MG63 (cell line): ENCODE measurements around the gene FBLN5. TPM values are rescaled to one million over a fixed set of nuclear protein-coding genes. Genes with fewer than 3 reads are reported as not detected.
A peak's percentile ranks its signal among the peaks of the same experiment; 100 is the strongest.
"Not testable (repeated sequence)": the region's sequence is repeated elsewhere in the genome, so short reads cannot be mapped to it uniquely, and the experiment has no call there.

Experiments
- DNase-seq: peaks from one replicate; pipeline ENCODE4 v3.0.0-alpha.2; 2020
- H3K27me3 ChIP-seq: fragments of 250-450 bp; sonication (Bioruptor Pico); 2 replicates; pipeline ENCODE4 v1.5.1; 2020; ENCODE audit warnings: mild to moderate bottlenecking, moderate library complexity
- H3K36me3 ChIP-seq: fragments of 250-450 bp; sonication (Bioruptor Pico); 2 replicates; pipeline ENCODE4 v1.5.1; 2020; ENCODE audit warnings: mild to moderate bottlenecking, moderate library complexity
- H3K4me3 ChIP-seq: fragments of 250-450 bp; sonication (Bioruptor Pico); 2 replicates; pipeline ENCODE4 v1.5.1; 2020; ENCODE audit warnings: mild to moderate bottlenecking, moderate library complexity
- H3K9me3 ChIP-seq: fragments of 250-450 bp; sonication (Bioruptor Pico); 2 replicates; pipeline ENCODE4 v1.5.1; 2020; ENCODE audit warnings: mild to moderate bottlenecking, moderate library complexity
- total RNA-seq: library from RNA; depleted of rRNA; stranded (reverse); fragments of >200 nt; shearing (Covaris generic); gene quantifications from 2 replicates; pipeline ENCODE4 v1.2.3, GENCODE V29; 2014; ENCODE audit warnings: low replicate concordance

Gene FBLN5
- total RNA-seq, 1 experiment from 2014 or later = 0.16 TPM

- DNase-seq = no peak
- no peaks in the 10 kb centered on the region for H3K36me3 ChIP-seq
- H3K27me3 ChIP-seq = no peaks in the 10 kb centered on the region
- H3K9me3 ChIP-seq = no peaks in the 10 kb centered on the region
- H3K4me3 ChIP-seq = no peak overlapping the region
These were observed 68.3 kb downstream of the FBLN5 start for GRCh38 chr14:91879196-91879595.

GRCh38 chr14:91878274-91878673 is 69.2 kb downstream of the FBLN5 start:
- H3K9me3 ChIP-seq = no peaks in the 10 kb centered on the region
- DNase-seq = no peak
- no peaks in the 10 kb centered on the region for H3K27me3 ChIP-seq
- no peaks in the 10 kb centered on the region for H3K36me3 ChIP-seq
- H3K4me3 ChIP-seq = no peak overlapping the region

GRCh38 chr14:91877376-91877915 is 70.0 kb downstream of the FBLN5 start:
- H3K36me3 ChIP-seq = no peaks in the 10 kb centered on the region
- H3K27me3 ChIP-seq = no peaks in the 10 kb centered on the region
- no peaks in the 10 kb centered on the region for H3K9me3 ChIP-seq
- no peak overlapping the region for H3K4me3 ChIP-seq
- DNase-seq = no peak

GRCh38 chr14:91876492-91876891 is 71.0 kb downstream of the FBLN5 start:
- H3K27me3 ChIP-seq = no peaks in the 10 kb centered on the region
- no peaks in the 10 kb centered on the region for H3K36me3 ChIP-seq
- H3K9me3 ChIP-seq = no peaks in the 10 kb centered on the region
- DNase-seq = no peak
- H3K4me3 ChIP-seq = no peak overlapping the region

- H3K9me3 ChIP-seq = no peaks in the 10 kb centered on the region
These were observed 71.8 kb downstream of the FBLN5 start for GRCh38 chr14:91875525-91876286.

GRCh38 chr14:91873471-91874415 is 73.8 kb downstream of the FBLN5 start:
- H3K36me3 ChIP-seq = no peaks in the 10 kb centered on the region
- DNase-seq = no peak

More at GRCh38 chr14:91875525-91876286, 71.8 kb downstream of the FBLN5 start:
- Histone ChIP-seq H3K27me3 (no peaks in the 10 kb centered on the region), H3K36me3 (no peaks in the 10 kb centered on the region), H3K4me3 (no peak overlapping the region)
- DNase-seq = no peak

GRCh38 chr14:91872517-91873470 is 74.7 kb downstream of the FBLN5 start:
- Histone ChIP-seq H3K36me3 (no peaks in the 10 kb centered on the region), H3K27me3 (no peaks in the 10 kb centered on the region), H3K9me3 (no peaks in the 10 kb centered on the region), H3K4me3 (no peak overlapping the region)
- peak; percentile 85 for DNase-seq

More at GRCh38 chr14:91873471-91874415, 73.8 kb downstream of the FBLN5 start:
- Histone ChIP-seq H3K9me3 (no peaks in the 10 kb centered on the region), H3K27me3 (no peaks in the 10 kb centered on the region), H3K4me3 (no peak overlapping the region)

- no peak for DNase-seq
- Histone ChIP-seq H3K36me3 (no peaks in the 10 kb centered on the region), H3K9me3 (no peaks in the 10 kb centered on the region), H3K27me3 (no peaks in the 10 kb centered on the region), H3K4me3 (no peak overlapping the region)
These were observed 75.4 kb downstream of the FBLN5 start for GRCh38 chr14:91872011-91872501.

- H3K27me3 ChIP-seq, H3K36me3 ChIP-seq: not testable (repeated sequence)
These were observed 76.1 kb downstream of the FBLN5 start for GRCh38 chr14:91871401-91871800.

GRCh38 chr14:91870890-91871289 is 76.6 kb downstream of the FBLN5 start:
- no peaks in the 10 kb centered on the region for H3K36me3 ChIP-seq
- H3K9me3 ChIP-seq = no peaks in the 10 kb centered on the region
- H3K4me3 ChIP-seq = no peak overlapping the region
- H3K27me3 ChIP-seq = no peaks in the 10 kb centered on the region
- no peak for DNase-seq

More at GRCh38 chr14:91871401-91871800, 76.1 kb downstream of the FBLN5 start:
- DNase-seq = peak; percentile 48
- H3K9me3 ChIP-seq, H3K4me3 ChIP-seq: not testable (repeated sequence)

GRCh38 chr14:91870001-91870400 is 77.5 kb downstream of the FBLN5 start:
- Histone ChIP-seq H3K36me3 (no peaks in the 10 kb centered on the region), H3K9me3 (no peaks in the 10 kb centered on the region), H3K27me3 (no peaks in the 10 kb centered on the region), H3K4me3 (no peak overlapping the region)
- no peak for DNase-seq

- no peaks in the 10 kb centered on the region for H3K9me3 ChIP-seq
- no peak overlapping the region for H3K4me3 ChIP-seq
- no peaks in the 10 kb centered on the region for H3K27me3 ChIP-seq
- no peak for DNase-seq
- H3K36me3 ChIP-seq = no peaks in the 10 kb centered on the region
These were observed 77.9 kb downstream of the FBLN5 start for GRCh38 chr14:91869556-91869955.

GRCh38 chr14:91867316-91867988 is 80.0 kb downstream of the FBLN5 start, which contains the start of gene TC2N:
TC2N (minus strand) TSS chr14:91867536; CDS start chr14:91813769, 53,767 bp downstream.
- no peaks in the 10 kb centered on the region for H3K9me3 ChIP-seq
- H3K4me3 ChIP-seq = no peak within 1 kb of the TSS
- H3K36me3 ChIP-seq = no peaks in the 10 kb centered on the region
- H3K27me3 ChIP-seq = no peaks in the 10 kb centered on the region
- no peak for DNase-seq

GRCh38 chr14:91866511-91867295 is 80.8 kb downstream of the FBLN5 start:
- no peak for DNase-seq
- Histone ChIP-seq H3K9me3 (no peaks in the 10 kb centered on the region), H3K4me3 (no peak overlapping the region), H3K27me3 (no peaks in the 10 kb centered on the region), H3K36me3 (no peaks in the 10 kb centered on the region)

- H3K4me3 ChIP-seq = no peak overlapping the region
- DNase-seq = no peak
- H3K27me3 ChIP-seq = no peaks in the 10 kb centered on the region
- H3K9me3 ChIP-seq = no peaks in the 10 kb centered on the region
- H3K36me3 ChIP-seq = no peaks in the 10 kb centered on the region
These were observed 81.4 kb downstream of the FBLN5 start for GRCh38 chr14:91866061-91866460.
